Esophagus squamous epithelium (tissue), 4 donors: ENCODE results near the gene LRRFIP2.

ENCODE experiments used
- CTCF ChIP-seq, 6 experiments: fragments of 450-650 bp in 4 of 6; fragments of 200-600 bp in 2 of 6; sonication (generic) in 2 of 6; IDR thresholded peaks; one replicate each; pipeline ENCODE4 v1.5.1; 2016 to 2019; ENCODE audit warnings: antibody characterized with exemption in 6 of 6, mild to moderate bottlenecking in 4 of 6, moderate library complexity in 4 of 6
- POLR2A ChIP-seq, 4 donors: fragments of 450-650 bp; IDR thresholded peaks; one replicate each; pipeline ENCODE4 v1.6.1; 2017; ENCODE audit warnings: antibody characterized with exemption in 4 of 4, mild to moderate bottlenecking in 4 of 4, moderate library complexity in 3 of 4

DNA sequence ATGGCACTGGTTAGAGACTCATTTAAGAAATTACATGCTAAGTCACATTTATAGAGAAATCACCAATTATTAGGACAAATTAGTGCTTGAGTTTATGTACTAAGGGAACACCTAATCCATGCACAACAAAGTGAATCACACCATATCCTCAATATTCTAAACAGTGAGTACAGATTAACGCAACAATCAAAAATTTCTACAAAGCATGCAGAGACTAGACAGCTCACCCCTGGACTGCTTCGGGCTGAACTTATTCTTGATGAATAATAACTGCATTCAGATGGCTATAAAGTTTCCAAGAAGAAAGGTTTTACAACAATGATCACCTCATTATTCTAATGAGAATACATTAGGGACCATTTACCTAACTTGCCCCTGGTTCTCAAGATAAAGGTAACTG is 66.5 kb downstream of the LRRFIP2 start:
- TF ChIP-seq CTCF (IDR thresholded peaks at IDR 0.05) (no peak), POLR2A (IDR thresholded peaks at IDR 0.05) (no peak)
